ENCODE results near the gene ADK. TPM values are rescaled to one million over a fixed set of nuclear protein-coding genes. Genes with fewer than 3 reads are reported as not detected.

The ADK gene
- total and polyA plus RNA-seq, 2 experiments from 2014 or later = 39.9 to 53.0 TPM

- H3K36me3 ChIP-seq (ENCODE audit: insufficient read depth) = 0 out of 2 replicates have a peak, but pooled peaks cover 4% of the 10 kb centered on the region
- no peak overlapping the region for H3K4me2 ChIP-seq
- H3F3A ChIP-seq (replicated peaks; ENCODE audit: low read depth) = no peaks in the 10 kb centered on the region
- DNase-seq (ENCODE audit: low spot score) (no peak), ATAC-seq (no peak)
- Mint-ChIP-seq H3K36me3 (ENCODE audit: low read depth) (peaks cover 22% of the 10 kb centered on the region; the same call in 2 of the 3 replicates), H3K27me3 (ENCODE audit: insufficient read depth, low read depth, poor library complexity) (no peaks in the 10 kb centered on the region), H3K4me3 (no peak overlapping the region), H3K27ac (no peak overlapping the region), H3K9me3 (peaks cover 18% of the 10 kb centered on the region), H3K4me1 (no peaks in the 10 kb centered on the region)
- H3K4me3 ChIP-seq = no peak overlapping the region
- H3K9me2 ChIP-seq (ENCODE audit: insufficient read depth) = no peaks in the 10 kb centered on the region
- no peaks in the 10 kb centered on the region for H4K20me1 ChIP-seq (replicated peaks; ENCODE audit: insufficient read depth)
- H3K27me3 ChIP-seq (ENCODE audit: insufficient read depth) = no peaks in the 10 kb centered on the region
- no peaks in the 10 kb centered on the region for H3K79me2 ChIP-seq (replicated peaks; ENCODE audit: insufficient read depth)
- H2AFZ ChIP-seq = no peak overlapping the region
- no peaks in the 10 kb centered on the region for H3K4me1 ChIP-seq (ENCODE audit: insufficient read depth)
- no peak overlapping the region for H3K27ac ChIP-seq (ENCODE audit: low read depth)
- TF ChIP-seq STAT1 (IDR thresholded peaks at IDR 0.05; ENCODE audit: unreplicated experiment) = no peak
- TF ChIP-seq EZH2phosphoT487 (IDR thresholded peaks at IDR 0.05; ENCODE audit: unreplicated experiment) = no peak
- TF ChIP-seq, protein P1, sequence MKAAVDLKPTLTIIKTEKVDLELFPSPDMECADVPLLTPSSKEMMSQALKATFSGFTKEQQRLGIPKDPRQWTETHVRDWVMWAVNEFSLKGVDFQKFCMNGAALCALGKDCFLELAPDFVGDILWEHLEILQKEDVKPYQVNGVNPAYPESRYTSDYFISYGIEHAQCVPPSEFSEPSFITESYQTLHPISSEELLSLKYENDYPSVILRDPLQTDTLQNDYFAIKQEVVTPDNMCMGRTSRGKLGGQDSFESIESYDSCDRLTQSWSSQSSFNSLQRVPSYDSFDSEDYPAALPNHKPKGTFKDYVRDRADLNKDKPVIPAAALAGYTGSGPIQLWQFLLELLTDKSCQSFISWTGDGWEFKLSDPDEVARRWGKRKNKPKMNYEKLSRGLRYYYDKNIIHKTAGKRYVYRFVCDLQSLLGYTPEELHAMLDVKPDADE (IDR thresholded peaks at IDR 0.05) = no peak
- TF ChIP-seq, protein P2, sequence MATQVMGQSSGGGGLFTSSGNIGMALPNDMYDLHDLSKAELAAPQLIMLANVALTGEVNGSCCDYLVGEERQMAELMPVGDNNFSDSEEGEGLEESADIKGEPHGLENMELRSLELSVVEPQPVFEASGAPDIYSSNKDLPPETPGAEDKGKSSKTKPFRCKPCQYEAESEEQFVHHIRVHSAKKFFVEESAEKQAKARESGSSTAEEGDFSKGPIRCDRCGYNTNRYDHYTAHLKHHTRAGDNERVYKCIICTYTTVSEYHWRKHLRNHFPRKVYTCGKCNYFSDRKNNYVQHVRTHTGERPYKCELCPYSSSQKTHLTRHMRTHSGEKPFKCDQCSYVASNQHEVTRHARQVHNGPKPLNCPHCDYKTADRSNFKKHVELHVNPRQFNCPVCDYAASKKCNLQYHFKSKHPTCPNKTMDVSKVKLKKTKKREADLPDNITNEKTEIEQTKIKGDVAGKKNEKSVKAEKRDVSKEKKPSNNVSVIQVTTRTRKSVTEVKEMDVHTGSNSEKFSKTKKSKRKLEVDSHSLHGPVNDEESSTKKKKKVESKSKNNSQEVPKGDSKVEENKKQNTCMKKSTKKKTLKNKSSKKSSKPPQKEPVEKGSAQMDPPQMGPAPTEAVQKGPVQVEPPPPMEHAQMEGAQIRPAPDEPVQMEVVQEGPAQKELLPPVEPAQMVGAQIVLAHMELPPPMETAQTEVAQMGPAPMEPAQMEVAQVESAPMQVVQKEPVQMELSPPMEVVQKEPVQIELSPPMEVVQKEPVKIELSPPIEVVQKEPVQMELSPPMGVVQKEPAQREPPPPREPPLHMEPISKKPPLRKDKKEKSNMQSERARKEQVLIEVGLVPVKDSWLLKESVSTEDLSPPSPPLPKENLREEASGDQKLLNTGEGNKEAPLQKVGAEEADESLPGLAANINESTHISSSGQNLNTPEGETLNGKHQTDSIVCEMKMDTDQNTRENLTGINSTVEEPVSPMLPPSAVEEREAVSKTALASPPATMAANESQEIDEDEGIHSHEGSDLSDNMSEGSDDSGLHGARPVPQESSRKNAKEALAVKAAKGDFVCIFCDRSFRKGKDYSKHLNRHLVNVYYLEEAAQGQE (IDR thresholded peaks at IDR 0.05; ENCODE audit: unreplicated experiment) = no peak
- TF ChIP-seq CREB1 (CRISPR knock-in tag; IDR thresholded peaks at IDR 0.05; ENCODE audit: low read depth) = no peak
- no peak for TF ChIP-seq JUNB (IDR thresholded peaks at IDR 0.05; ENCODE audit: unreplicated experiment)
- no peak for TF ChIP-seq NANOG (IDR thresholded peaks at IDR 0.05; ENCODE audit: borderline replicate concordance)
- no peak for TF ChIP-seq EZH2 (IDR thresholded peaks at IDR 0.05; ENCODE audit: low read depth, unreplicated experiment)
- no peak for TF ChIP-seq ZNF331 (CRISPR knock-in tag; IDR thresholded peaks at IDR 0.05; ENCODE audit: low read depth)
- TF ChIP-seq CTCF (conservative IDR thresholded peaks at IDR 0.05; ENCODE audit: low read depth in 2 of 2) = no peak
- TF ChIP-seq ZNF114 (CRISPR knock-in tag; IDR thresholded peaks at IDR 0.05) = no peak
- no peak for TF ChIP-seq POLR2AphosphoS5 (IDR thresholded peaks at IDR 0.05; ENCODE audit: low read depth)
- TF ChIP-seq, protein P3, sequence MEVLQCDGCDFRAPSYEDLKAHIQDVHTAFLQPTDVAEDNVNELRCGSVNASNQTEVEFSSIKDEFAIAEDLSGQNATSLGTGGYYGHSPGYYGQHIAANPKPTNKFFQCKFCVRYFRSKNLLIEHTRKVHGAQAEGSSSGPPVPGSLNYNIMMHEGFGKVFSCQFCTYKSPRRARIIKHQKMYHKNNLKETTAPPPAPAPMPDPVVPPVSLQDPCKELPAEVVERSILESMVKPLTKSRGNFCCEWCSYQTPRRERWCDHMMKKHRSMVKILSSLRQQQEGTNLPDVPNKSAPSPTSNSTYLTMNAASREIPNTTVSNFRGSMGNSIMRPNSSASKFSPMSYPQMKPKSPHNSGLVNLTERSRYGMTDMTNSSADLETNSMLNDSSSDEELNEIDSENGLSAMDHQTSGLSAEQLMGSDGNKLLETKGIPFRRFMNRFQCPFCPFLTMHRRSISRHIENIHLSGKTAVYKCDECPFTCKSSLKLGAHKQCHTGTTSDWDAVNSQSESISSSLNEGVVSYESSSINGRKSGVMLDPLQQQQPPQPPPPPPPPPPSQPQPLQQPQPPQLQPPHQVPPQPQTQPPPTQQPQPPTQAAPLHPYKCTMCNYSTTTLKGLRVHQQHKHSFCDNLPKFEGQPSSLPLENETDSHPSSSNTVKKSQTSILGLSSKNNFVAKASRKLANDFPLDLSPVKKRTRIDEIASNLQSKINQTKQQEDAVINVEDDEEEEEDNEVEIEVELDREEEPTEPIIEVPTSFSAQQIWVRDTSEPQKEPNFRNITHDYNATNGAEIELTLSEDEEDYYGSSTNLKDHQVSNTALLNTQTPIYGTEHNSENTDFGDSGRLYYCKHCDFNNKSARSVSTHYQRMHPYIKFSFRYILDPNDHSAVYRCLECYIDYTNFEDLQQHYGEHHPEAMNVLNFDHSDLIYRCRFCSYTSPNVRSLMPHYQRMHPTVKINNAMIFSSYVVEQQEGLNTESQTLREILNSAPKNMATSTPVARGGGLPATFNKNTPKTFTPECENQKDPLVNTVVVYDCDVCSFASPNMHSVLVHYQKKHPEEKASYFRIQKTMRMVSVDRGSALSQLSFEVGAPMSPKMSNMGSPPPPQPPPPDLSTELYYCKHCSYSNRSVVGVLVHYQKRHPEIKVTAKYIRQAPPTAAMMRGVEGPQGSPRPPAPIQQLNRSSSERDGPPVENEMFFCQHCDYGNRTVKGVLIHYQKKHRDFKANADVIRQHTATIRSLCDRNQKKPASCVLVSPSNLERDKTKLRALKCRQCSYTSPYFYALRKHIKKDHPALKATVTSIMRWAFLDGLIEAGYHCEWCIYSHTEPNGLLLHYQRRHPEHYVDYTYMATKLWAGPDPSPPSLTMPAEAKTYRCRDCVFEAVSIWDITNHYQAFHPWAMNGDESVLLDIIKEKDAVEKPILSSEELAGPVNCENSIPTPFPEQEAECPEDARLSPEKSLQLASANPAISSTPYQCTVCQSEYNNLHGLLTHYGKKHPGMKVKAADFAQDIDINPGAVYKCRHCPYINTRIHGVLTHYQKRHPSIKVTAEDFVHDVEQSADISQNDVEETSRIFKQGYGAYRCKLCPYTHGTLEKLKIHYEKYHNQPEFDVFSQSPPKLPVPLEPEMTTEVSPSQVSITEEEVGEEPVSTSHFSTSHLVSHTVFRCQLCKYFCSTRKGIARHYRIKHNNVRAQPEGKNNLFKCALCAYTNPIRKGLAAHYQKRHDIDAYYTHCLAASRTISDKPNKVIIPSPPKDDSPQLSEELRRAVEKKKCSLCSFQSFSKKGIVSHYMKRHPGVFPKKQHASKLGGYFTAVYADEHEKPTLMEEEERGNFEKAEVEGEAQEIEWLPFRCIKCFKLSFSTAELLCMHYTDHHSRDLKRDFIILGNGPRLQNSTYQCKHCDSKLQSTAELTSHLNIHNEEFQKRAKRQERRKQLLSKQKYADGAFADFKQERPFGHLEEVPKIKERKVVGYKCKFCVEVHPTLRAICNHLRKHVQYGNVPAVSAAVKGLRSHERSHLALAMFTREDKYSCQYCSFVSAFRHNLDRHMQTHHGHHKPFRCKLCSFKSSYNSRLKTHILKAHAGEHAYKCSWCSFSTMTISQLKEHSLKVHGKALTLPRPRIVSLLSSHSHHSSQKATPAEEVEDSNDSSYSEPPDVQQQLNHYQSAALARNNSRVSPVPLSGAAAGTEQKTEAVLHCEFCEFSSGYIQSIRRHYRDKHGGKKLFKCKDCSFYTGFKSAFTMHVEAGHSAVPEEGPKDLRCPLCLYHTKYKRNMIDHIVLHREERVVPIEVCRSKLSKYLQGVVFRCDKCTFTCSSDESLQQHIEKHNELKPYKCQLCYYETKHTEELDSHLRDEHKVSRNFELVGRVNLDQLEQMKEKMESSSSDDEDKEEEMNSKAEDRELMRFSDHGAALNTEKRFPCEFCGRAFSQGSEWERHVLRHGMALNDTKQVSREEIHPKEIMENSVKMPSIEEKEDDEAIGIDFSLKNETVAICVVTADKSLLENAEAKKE (CRISPR knock-in tag; IDR thresholded peaks at IDR 0.05) = no peak
These were observed 356.9 kb downstream of the ADK start for GRCh38 chr10:74507951-74508350.
